ENCODE measurements around the gene PCNX2. TPM values are rescaled to one million over a fixed set of nuclear protein-coding genes. Genes with fewer than 3 reads are reported as not detected.

Gene PCNX2
- total and polyA plus RNA-seq, 2 of the 13 experiments (the other 11 are each of a cell fraction or from before 2014, with no cell fraction given), result 0.11 to 0.42 TPM

DNA sequence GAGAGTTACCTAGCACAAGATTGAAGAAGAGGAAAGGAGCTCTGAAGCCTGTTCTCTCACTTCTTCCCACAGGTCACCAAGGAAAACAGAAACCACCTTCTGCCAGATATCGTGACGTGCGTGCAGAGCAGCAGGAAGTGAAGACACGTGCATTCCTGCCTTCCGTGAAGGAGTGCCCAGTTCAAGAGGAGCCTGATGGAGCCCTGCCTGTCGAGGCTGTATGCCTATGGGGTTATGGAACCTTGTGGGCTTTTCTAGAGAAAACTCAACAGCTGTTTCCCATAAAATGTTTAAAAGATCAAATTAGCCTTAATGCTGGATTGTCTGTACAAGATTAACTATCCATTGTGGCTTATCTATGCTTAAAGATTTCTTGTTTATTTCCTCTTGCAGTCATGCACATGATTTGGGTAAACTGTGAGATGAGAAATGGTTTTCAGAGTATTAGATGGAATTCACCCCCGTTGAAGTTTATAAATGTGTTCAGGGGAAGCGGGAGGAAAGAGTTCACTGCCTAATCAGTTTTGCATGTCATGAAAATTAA lies 317.4 kb downstream of the PCNX2 start (continued):
- TF ChIP-seq LRRFIP1 (CRISPR knock-in tag; conservative IDR thresholded peaks at IDR 0.05) (no peak), EEA1 (CRISPR knock-in tag; IDR thresholded peaks at IDR 0.05; ENCODE audit: borderline replicate concordance) (no peak), HHEX (CRISPR knock-in tag; IDR thresholded peaks at IDR 0.05) (no peak), NFRKB (IDR thresholded peaks at IDR 0.05) (no peak), SP1 (IDR thresholded peaks at IDR 0.05) (no peak), SP1 (CRISPR knock-in tag; IDR thresholded peaks at IDR 0.05) (no peak), NBN (conservative IDR thresholded peaks at IDR 0.05) (no peak)
- TF ChIP-seq, protein P1, sequence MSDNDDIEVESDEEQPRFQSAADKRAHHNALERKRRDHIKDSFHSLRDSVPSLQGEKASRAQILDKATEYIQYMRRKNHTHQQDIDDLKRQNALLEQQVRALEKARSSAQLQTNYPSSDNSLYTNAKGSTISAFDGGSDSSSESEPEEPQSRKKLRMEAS (IDR thresholded peaks at IDR 0.05), result no peak

DNA sequence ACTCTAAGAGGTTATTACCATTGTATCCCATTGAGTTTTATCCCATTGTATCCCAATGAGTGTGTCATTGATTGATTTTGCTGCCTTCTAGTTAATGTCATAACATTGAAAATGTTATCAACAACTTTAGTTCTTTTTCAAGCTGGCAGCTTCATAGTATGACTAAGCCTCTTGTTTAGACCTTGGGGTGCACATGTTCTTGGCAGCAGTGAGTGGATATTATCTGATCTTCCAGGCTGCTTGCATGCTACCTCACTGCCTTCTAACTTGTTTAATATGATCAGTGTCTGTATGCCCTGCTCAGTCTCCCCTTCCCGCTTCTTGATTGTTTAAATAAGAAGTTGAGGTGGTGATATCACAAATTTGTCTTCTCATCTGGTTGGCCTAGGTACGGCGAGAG lies 320.6 kb downstream of the PCNX2 start:
- BruUV-seq (replicated peaks), result no TSS peak
- no peak overlapping the region for H2AFZ ChIP-seq (ENCODE audit: low read length)
- DNase-seq (ENCODE audit: low spot score) (no peak), ATAC-seq (no peak), FAIRE-seq (no peak)
- 100% methylated on average over 3 of the region's 3 CpGs for WGBS (ENCODE audit: low lambda C conversion rate)
- ChIA-PET CTCF (ENCODE audit: low intra/inter-chr PET ratio, low total read pairs) (no interaction called here), POLR2A (no interaction called here)
- H4K20me1 ChIP-seq (ENCODE audit: insufficient read depth, low read length), result no peaks in the 10 kb centered on the region
- no peaks in the 10 kb centered on the region for H3K27me3 ChIP-seq (ENCODE audit: control insufficient read depth in 1 of 2, insufficient read depth in 2 of 2, low read length in 2 of 2)
- no peak overlapping the region for H3K4me3 ChIP-seq (replicated peaks in 1 of 3; ENCODE audit: insufficient read depth in 1 of 3, low read depth in 2 of 3, low read length in 3 of 3)
- H3K4me1 ChIP-seq (ENCODE audit: insufficient read depth, low read length), result no peaks in the 10 kb centered on the region
- intact Hi-C loops (cut with micrococcal nuclease; ENCODE audit: unreplicated experiment), result no loop called here
- no peak overlapping the region for H3K4me2 ChIP-seq (ENCODE audit: low read depth, low read length)
- peaks cover 15% of the 10 kb centered on the region; the same call in 1 of the 2 replicates for H3K9me3 ChIP-seq (ENCODE audit: low read length)
- H3K79me2 ChIP-seq (ENCODE audit: insufficient read depth, low read length), result no peaks in the 10 kb centered on the region
- no peak overlapping the region for H3K27ac ChIP-seq (ENCODE audit: extremely low read length, insufficient read depth, low read length)
- H3K36me3 ChIP-seq (replicated peaks in 1 of 2; ENCODE audit: control insufficient read depth in 1 of 2, insufficient read depth in 2 of 2, low read length in 2 of 2), result peaks cover 18 to 57% of the 10 kb centered on the region in 2 experiments
- in situ Hi-C loops (cut with HindIII; ENCODE audit: extremely low pct_ligation_motif_present, low pct_unique_long_range_greater_than_20kb), result loop anchor here (25.0 kb wide), 1 partner anchor 1113 kb away; no protein-coding TSS in a partner anchor
- no peak overlapping the region for H3K9ac ChIP-seq (ENCODE audit: insufficient read depth, low read depth, low read length)
- no peak for TF ChIP-seq MXD4 (CRISPR knock-in tag; IDR thresholded peaks at IDR 0.05)
